ENCODE results near the gene CARS1. TPM values are rescaled to one million over a fixed set of nuclear protein-coding genes. Genes with fewer than 3 reads are reported as not detected.

The CARS1 gene
- total RNA-seq, 6 experiments from 2014 or later, result 51.2 to 64.3 (median 56.1) TPM

DNA sequence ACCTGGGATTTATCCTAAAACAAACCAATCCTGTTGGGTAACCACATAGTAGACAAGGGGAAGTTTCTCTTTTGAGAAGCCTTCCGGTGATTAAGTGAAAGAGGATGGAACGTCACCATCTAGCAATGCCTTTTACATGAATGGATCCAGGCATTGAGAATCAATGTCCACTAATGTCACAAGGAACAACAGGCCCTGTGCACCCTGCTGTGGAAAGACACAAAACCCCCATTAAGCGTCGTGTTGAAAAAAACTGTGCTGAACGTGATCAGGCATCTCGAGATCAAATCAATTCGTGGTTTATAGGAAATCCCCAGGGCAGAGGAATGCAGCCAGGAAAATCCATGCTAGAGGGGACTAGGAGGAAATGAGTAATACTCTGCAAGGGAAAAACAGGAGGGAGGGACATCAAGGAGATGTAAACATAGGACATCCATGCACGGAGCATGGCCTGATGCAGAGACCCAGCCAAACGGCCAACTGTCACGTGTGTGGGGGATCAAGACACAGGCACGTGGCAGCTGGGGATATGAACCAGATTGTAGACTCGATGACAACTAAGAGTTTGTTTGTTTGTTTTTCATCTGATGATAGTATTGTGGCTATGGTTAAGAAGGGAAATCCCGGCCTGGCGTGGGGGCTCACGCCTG, 38.6 kb upstream of the CARS1 start:
- Mint-ChIP-seq H3K27me3 (ENCODE audit: insufficient read depth) (peaks cover 2% of the 10 kb centered on the region; the same call in 1 of the 2 replicates), H3K4me1 (ENCODE audit: low read depth) (peaks cover 24% of the 10 kb centered on the region), H3K4me3 (peak overlapping the region; percentile 81), H3K9me3 (no peaks in the 10 kb centered on the region; the same call in 1 of the 2 replicates), H3K36me3 (ENCODE audit: low read depth) (peaks cover 26% of the 10 kb centered on the region), H3K27ac (peak overlapping the region; percentile 95)
- peak; percentile 74 for DNase-seq
- TF ChIP-seq, protein P1, sequence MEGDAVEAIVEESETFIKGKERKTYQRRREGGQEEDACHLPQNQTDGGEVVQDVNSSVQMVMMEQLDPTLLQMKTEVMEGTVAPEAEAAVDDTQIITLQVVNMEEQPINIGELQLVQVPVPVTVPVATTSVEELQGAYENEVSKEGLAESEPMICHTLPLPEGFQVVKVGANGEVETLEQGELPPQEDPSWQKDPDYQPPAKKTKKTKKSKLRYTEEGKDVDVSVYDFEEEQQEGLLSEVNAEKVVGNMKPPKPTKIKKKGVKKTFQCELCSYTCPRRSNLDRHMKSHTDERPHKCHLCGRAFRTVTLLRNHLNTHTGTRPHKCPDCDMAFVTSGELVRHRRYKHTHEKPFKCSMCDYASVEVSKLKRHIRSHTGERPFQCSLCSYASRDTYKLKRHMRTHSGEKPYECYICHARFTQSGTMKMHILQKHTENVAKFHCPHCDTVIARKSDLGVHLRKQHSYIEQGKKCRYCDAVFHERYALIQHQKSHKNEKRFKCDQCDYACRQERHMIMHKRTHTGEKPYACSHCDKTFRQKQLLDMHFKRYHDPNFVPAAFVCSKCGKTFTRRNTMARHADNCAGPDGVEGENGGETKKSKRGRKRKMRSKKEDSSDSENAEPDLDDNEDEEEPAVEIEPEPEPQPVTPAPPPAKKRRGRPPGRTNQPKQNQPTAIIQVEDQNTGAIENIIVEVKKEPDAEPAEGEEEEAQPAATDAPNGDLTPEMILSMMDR (IDR thresholded peaks at IDR 0.05), result no peak

DNA sequence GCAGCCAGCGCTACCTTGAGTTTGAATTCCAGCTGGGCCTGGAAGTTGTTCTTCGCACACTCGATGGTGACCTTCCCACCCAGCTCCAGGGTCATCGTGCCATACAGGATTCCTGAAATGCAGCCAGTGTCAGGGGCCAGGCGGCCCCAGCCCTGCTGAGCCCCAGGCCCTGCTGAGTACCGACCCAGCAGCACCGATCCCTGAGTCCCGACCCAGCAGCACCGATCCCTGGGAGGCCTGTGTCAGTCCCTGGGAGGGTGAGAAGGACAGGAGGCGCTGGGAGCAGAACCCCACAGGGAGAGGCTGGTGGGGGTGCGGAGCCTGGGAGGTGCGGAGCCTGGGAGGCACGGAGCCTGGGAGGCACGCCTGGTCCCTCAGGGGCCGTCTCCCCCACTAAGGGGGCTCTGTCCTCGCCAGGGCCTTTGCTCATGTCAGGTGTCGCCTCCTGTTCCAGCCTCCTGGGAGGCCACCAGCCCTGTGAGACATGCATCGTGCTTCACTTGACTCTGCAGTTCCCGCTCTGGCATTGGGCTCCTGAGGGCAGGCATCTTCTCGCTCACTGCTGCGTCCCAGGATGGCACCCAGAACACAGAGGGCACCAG, 37.1 kb upstream of the CARS1 start:
- Mint-ChIP-seq H3K27ac (peak overlapping the region; percentile 95), H3K36me3 (ENCODE audit: low read depth) (peaks cover 22% of the 10 kb centered on the region), H3K4me3 (no peak overlapping the region), H3K27me3 (ENCODE audit: insufficient read depth) (peaks cover 3% of the 10 kb centered on the region), H3K4me1 (ENCODE audit: low read depth) (peaks cover 24% of the 10 kb centered on the region), H3K9me3 (no peaks in the 10 kb centered on the region; the same call in 1 of the 2 replicates)
- DNase-seq, result no peak
- TF ChIP-seq, protein P1 (IDR thresholded peaks at IDR 0.05), result no peak

DNA sequence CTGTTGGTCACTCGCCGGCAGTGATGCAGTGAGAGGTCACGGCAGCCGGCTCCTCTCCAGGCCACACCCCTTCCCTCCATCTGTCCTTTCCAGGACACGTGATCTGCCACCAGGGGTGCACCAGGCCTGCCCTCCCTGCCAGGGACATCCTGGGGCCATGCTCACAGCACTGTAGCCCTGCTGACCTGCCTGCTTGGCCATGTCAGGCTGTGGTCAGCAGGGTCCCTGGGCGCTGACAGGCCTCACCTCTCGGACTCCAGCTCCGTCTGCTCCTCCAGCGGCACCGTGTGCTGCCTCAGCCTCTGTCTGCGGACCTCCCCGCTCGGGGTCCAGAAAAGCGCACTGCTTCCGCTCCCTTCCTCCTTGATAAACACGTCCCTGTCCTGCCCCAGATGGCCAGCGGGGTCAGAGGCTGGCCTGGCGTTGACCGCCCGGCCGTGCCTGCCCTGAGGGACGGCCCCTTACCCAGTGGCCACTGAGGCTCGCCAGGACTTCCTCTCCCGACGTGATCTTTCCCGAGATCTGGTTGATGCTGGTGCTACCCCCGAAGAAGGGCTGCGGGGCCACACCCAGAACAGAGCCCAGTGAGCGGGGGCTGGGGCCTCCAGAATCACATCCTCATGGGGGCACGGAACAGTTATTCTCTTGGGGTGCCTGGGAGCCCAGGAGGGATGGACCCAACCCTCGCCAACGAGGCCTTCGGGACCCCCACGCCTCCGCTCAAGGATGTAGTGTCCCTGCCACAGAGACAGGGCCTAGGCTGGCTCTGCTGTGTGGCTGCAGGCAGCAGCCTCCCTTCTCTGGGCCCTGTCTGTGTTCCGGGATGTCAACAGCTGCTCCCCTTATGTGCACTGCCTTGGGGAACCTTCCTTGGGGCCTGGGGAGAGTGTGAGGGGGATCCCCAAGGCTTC, 36.3 kb upstream of the CARS1 start:
- H3K27me3 Mint-ChIP-seq (ENCODE audit: insufficient read depth), result peaks cover 3% of the 10 kb centered on the region
- peak overlapping the region; percentile 29; the same call in 1 of the 2 replicates for H3K27ac Mint-ChIP-seq
- TF ChIP-seq, protein P1 (IDR thresholded peaks at IDR 0.05), result peak; percentile 22; the same call in 1 of the 2 replicates
- peaks cover 27% of the 10 kb centered on the region for H3K4me1 Mint-ChIP-seq (ENCODE audit: low read depth)
- no peak for DNase-seq
- H3K36me3 Mint-ChIP-seq (ENCODE audit: low read depth), result peaks cover 16% of the 10 kb centered on the region
- no peaks in the 10 kb centered on the region; the same call in 1 of the 2 replicates for H3K9me3 Mint-ChIP-seq
- H3K4me3 Mint-ChIP-seq, result no peak overlapping the region

DNA sequence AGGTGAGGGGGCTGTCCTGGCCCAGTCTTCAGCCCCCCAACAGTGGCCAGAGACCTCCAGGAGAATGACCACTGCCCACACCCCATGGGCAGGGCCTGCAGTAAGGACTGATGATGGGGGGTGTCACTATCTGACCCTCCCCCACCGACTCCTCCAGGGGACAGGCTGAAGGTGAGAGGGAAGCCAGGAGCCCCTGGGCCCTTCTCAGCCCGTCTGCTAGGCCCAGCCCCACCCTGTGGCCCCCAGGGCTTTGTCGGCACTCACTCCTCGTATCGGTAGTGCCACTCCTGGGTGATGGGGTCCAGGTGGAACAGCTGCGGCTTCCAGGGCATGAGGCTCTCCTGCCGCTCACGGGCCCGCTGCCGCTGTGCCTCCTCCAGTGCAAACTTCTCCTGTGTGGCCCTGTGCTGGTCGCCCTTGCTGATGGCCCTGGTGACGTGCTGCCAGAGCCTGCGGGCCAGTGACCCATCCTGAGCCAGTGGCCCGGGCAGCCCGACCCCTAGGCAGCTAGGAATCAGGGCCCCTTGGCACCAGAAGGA, 35.4 kb upstream of the CARS1 start:
- Mint-ChIP-seq H3K27me3 (ENCODE audit: insufficient read depth) (peaks cover 3% of the 10 kb centered on the region), H3K36me3 (ENCODE audit: low read depth) (peaks cover 16% of the 10 kb centered on the region), H3K9me3 (no peaks in the 10 kb centered on the region; the same call in 1 of the 2 replicates), H3K27ac (no peak overlapping the region), H3K4me3 (no peak overlapping the region), H3K4me1 (ENCODE audit: low read depth) (peaks cover 34% of the 10 kb centered on the region)
- no peak for DNase-seq
- TF ChIP-seq, protein P1 (IDR thresholded peaks at IDR 0.05), result no peak; the same call in 1 of the 2 replicates
